GM19397 (cell line): ENCODE data around the gene RNASEL.

ENCODE experiments used
- ATAC-seq: cut with Tn5 transposase; IDR thresholded peaks from one replicate; pipeline ENCODE4 v1.9.1; 2021; ENCODE audit warnings: mild to moderate bottlenecking, moderate library complexity; ENCODE audit not compliant: unreplicated experiment

The RNASEL gene

GRCh38 chr1:182622901-182623528 lies 34.0 kb upstream of the RNASEL start:
- peak; percentile 51 for ATAC-seq

GRCh38 chr1:182621906-182622305 lies 32.9 kb upstream of the RNASEL start:
- no peak for ATAC-seq

- no peak for ATAC-seq
Observed at GRCh38 chr1:182620924-182621585, 32.0 kb upstream of the RNASEL start.

- ATAC-seq, result no peak
Observed at GRCh38 chr1:182617734-182618351, 28.8 kb upstream of the RNASEL start.

GRCh38 chr1:182617014-182617429 lies 28.0 kb upstream of the RNASEL start:
- ATAC-seq, result no peak

- ATAC-seq, result peak; percentile 69
Observed at GRCh38 chr1:182616130-182617013, 27.3 kb upstream of the RNASEL start.

- peak; percentile 11 for ATAC-seq
Observed at GRCh38 chr1:182615468-182616129, 26.5 kb upstream of the RNASEL start.

GRCh38 chr1:182614796-182615454 lies 25.9 kb upstream of the RNASEL start:
- peak; percentile 39 for ATAC-seq

- no peak for ATAC-seq
Observed at GRCh38 chr1:182611787-182612186, 22.7 kb upstream of the RNASEL start.

- ATAC-seq, result no peak
Observed at GRCh38 chr1:182611326-182611725, 22.3 kb upstream of the RNASEL start.

- no peak for ATAC-seq
Observed at GRCh38 chr1:182610606-182611194, 21.6 kb upstream of the RNASEL start.

- no peak for ATAC-seq
Observed at GRCh38 chr1:182608845-182609610, 20.0 kb upstream of the RNASEL start.

GRCh38 chr1:182608236-182608635 lies 19.2 kb upstream of the RNASEL start:
- no peak for ATAC-seq

- no peak for ATAC-seq
Observed at GRCh38 chr1:182607566-182607965, 18.5 kb upstream of the RNASEL start.

GRCh38 chr1:182604175-182605164 lies 15.4 kb upstream of the RNASEL start, which contains the start of gene RGS16:
Gene RGS16, minus strand, starts transcription at chr1:182604389. Its CDS starts 130 bp downstream, at chr1:182604259.
- ATAC-seq, result peak; percentile 93

- no peak for ATAC-seq
Observed at GRCh38 chr1:182603646-182604174, 14.7 kb upstream of the RNASEL start.

GRCh38 chr1:182602935-182603645 lies 14.0 kb upstream of the RNASEL start:
- no peak for ATAC-seq
